ENCODE results near the gene MITF. TPM values are rescaled to one million over a fixed set of nuclear protein-coding genes. Genes with fewer than 3 reads are reported as not detected.

Gene MITF
- polyA plus RNA-seq, 1 of the 3 experiments (the other 2 are of a cell fraction) = 1.7 TPM

- ChIA-PET CTCF (no interaction called here), POLR2A (no interaction called here)
- Histone ChIP-seq H3K4me1 (ENCODE audit: control insufficient read depth in 1 of 2, insufficient read depth in 2 of 2, low read depth in 1 of 2, low read length in 1 of 2) (peaks cover 0 to 12% of the 10 kb centered on the region in 2 experiments; a peak in 3 of 4 replicates), H3K9me3 (no peaks in the 10 kb centered on the region), H3K27me3 (ENCODE audit: insufficient read depth) (no peaks in the 10 kb centered on the region), H3F3A (replicated peaks; ENCODE audit: insufficient read depth) (peaks cover 7% of the 10 kb centered on the region), H3K9ac (no peak overlapping the region), H3K36me3 (replicated peaks in 1 of 2; ENCODE audit: control insufficient read depth in 1 of 2, insufficient read depth in 2 of 2, low read length in 1 of 2) (no peaks in the 10 kb centered on the region), H3K4me2 (no peak overlapping the region), H3K4me3 (ENCODE audit: low read depth in 2 of 2, low read length in 1 of 2) (no peak overlapping the region), H3K27ac (ENCODE audit: low read depth in 2 of 2, low read length in 1 of 2) (no peak overlapping the region; a peak in 1 of 4 replicates), H4K20me1 (ENCODE audit: insufficient read depth) (no peaks in the 10 kb centered on the region), H3K79me2 (ENCODE audit: insufficient read depth) (no peaks in the 10 kb centered on the region), H3K9me2 (no peaks in the 10 kb centered on the region), H2AFZ (ENCODE audit: low read depth) (no peak overlapping the region)
- 88% methylated on average over 11 of the region's 15 CpGs for WGBS (ENCODE audit: low lambda C conversion rate)
- no peak for DNase-seq
- TF ChIP-seq IRF3 (IDR thresholded peaks at IDR 0.05; ENCODE audit: low read depth, low read length) = no peak
- no peak for TF ChIP-seq REST (IDR thresholded peaks at IDR 0.05; ENCODE audit: low read depth, low read length)
- no peak for TF ChIP-seq CHD2 (IDR thresholded peaks at IDR 0.05; ENCODE audit: low read length, partially characterized antibody)
- no peak for TF ChIP-seq FOXJ3 (CRISPR knock-in tag; IDR thresholded peaks at IDR 0.05)
- TF ChIP-seq JUND (IDR thresholded peaks at IDR 0.05) = no peak
- no peak for TF ChIP-seq MXI1 (IDR thresholded peaks at IDR 0.05; ENCODE audit: low read depth, low read length)
- no peak for TF ChIP-seq SIN3A (IDR thresholded peaks at IDR 0.05; ENCODE audit: borderline replicate concordance, low read depth, low read length)
- no peak for TF ChIP-seq EP300 (IDR thresholded peaks at IDR 0.05; ENCODE audit: borderline replicate concordance in 1 of 2, low read depth in 1 of 2, low read length in 1 of 2)
- TF ChIP-seq USF2 (IDR thresholded peaks at IDR 0.05; ENCODE audit: borderline replicate concordance, low read depth, low read length) = no peak
- no peak for TF ChIP-seq RXRA (IDR thresholded peaks at IDR 0.05; ENCODE audit: borderline replicate concordance, low read depth)
- TF ChIP-seq CTCF (IDR thresholded peaks at IDR 0.05) = no peak
- no peak for TF ChIP-seq ZBTB33 (IDR thresholded peaks at IDR 0.05; ENCODE audit: borderline replicate concordance, low read depth)
- TF ChIP-seq NRF1 (IDR thresholded peaks at IDR 0.05; ENCODE audit: low read depth, low read length) = no peak
- no peak for TF ChIP-seq FOSL2 (IDR thresholded peaks at IDR 0.05; ENCODE audit: borderline replicate concordance, low read depth)
- no peak for TF ChIP-seq FOXM1 (IDR thresholded peaks at IDR 0.05; ENCODE audit: low read depth)
- no peak for TF ChIP-seq MAX (IDR thresholded peaks at IDR 0.05; ENCODE audit: low read depth)
Observed at GRCh38 chr3:70000028-70000410, 260.8 kb downstream of the MITF start.
